Medulla oblongata (tissue), 1 donor: Measurements from ENCODE around the gene PRR29.

Source experiments
- DNase-seq: peaks from one replicate; pipeline ENCODE4 v3.0.0-alpha.2; 2015; ENCODE audit errors: extremely low spot score

PRR29 gene

GRCh38 chr17:64042700-64043485 is 44.7 kb downstream of the PRR29 start:
- no peak for DNase-seq

GRCh38 chr17:64045176-64045575 is 47.0 kb downstream of the PRR29 start:
- no peak for DNase-seq

- no peak for DNase-seq
These were observed 50.7 kb downstream of the PRR29 start for GRCh38 chr17:64048805-64049204.

GRCh38 chr17:64051153-64051552 is 53.0 kb downstream of the PRR29 start:
- no peak for DNase-seq

- no peak for DNase-seq
These were observed 55.0 kb downstream of the PRR29 start for GRCh38 chr17:64053101-64053500.
